Transverse colon (tissue), 3 donors: ENCODE measurements around the gene PNMA8C.

Experiments used
- CTCF ChIP-seq, 5 experiments: fragments of 200-600 bp in 3 of 5; fragments of 450-650 bp in 2 of 5; sonication (generic) in 3 of 5; IDR thresholded peaks; 1 replicate in 2 of 5; 2 replicates in 3 of 5; pipeline ENCODE4 v1.5.1; 2016 to 2017; ENCODE audit warnings: antibody characterized with exemption in 5 of 5, inconsistent platforms in 3 of 5, mild to moderate bottlenecking in 2 of 5, moderate library complexity in 1 of 5
- EP300 ChIP-seq: sonication (generic); formaldehyde crosslinking; IDR thresholded peaks from one replicate; pipeline ENCODE4 v1.6.1; 2017; ENCODE audit warnings: antibody characterized with exemption, low read depth

- TF ChIP-seq CTCF (IDR thresholded peaks at IDR 0.05) = no peak
- TF ChIP-seq EP300 = no peak
Measured at GRCh38 chr19:46383171-46383815, 45.4 kb downstream of the PNMA8C start.
